A673 (cell line): ENCODE results near the gene LMAN1L. TPM values are rescaled to one million over a fixed set of nuclear protein-coding genes. Genes with fewer than 3 reads are reported as not detected.

Experiments
- BruUV-seq: library from RNA; stranded (reverse); fragments of 400-500 nt; replicated peaks from 2 replicates; lab custom pipeline; 2021; lab: Mats Ljungman, UMichigan
- CTCF ChIA-PET: fragments of 300-600 bp; sonication (Branson Sonifier 250); formaldehyde crosslinking; loops from one replicate; lab custom pipeline; 2022; ENCODE audit warnings: antibody characterized with exemption; lab: Charles Lee
- POLR2A ChIA-PET: fragments of 300-600 bp; sonication (Branson Sonifier 250); formaldehyde crosslinking; loops from one replicate; lab custom pipeline; 2022; ENCODE audit warnings: antibody characterized with exemption; ENCODE audit not compliant: low non-redundant PET; lab: Charles Lee
- DNase-seq: peaks from one replicate; pipeline ENCODE4 v3.0.0-alpha.2; 2015; ENCODE audit warnings: low spot score
- H3K27ac ChIP-seq: fragments of 200-600 bp; sonication (generic); 2 replicates; pipeline ENCODE4 v1.5.1; 2016; ENCODE audit warnings: mixed run types, low read depth, mild to moderate bottlenecking, mixed read lengths, antibody characterized with exemption, low read length; ENCODE audit not compliant: poor library complexity, severe bottlenecking
- H3K27me3 ChIP-seq: fragments of 200-600 bp; sonication (generic); replicated peaks from 2 replicates; pipeline ENCODE4 v1.6.1; 2017; ENCODE audit warnings: mixed run types, low read depth, mild to moderate bottlenecking, mixed read lengths, antibody characterized with exemption, low read length; ENCODE audit not compliant: insufficient read depth, poor library complexity
- H3K36me3 ChIP-seq: fragments of 200-600 bp; sonication (generic); 2 replicates; pipeline ENCODE4 v1.6.1; 2016; ENCODE audit warnings: mixed run types, mild to moderate bottlenecking, mixed read lengths, antibody characterized with exemption, low read length; ENCODE audit not compliant: insufficient read depth, poor library complexity, severe bottlenecking
- H3K4me1 ChIP-seq: fragments of 200-600 bp; sonication (generic); 2 replicates; pipeline ENCODE4 v1.6.1; 2017; ENCODE audit warnings: mixed run types, mild to moderate bottlenecking, mixed read lengths, antibody characterized with exemption, low read length; ENCODE audit not compliant: insufficient read depth, poor library complexity, severe bottlenecking
- H3K4me3 ChIP-seq: fragments of 200-600 bp; sonication (generic); 2 replicates; pipeline ENCODE4 v1.5.1; 2016; ENCODE audit warnings: low read depth, mixed run types, mild to moderate bottlenecking, mixed read lengths, low read length; ENCODE audit not compliant: poor library complexity, severe bottlenecking
- H3K9me3 ChIP-seq: fragments of 200-600 bp; sonication (generic); 2 replicates; pipeline ENCODE4 v1.6.1; 2016; ENCODE audit warnings: mixed run types, low read depth, mild to moderate bottlenecking, mixed read lengths, antibody characterized with exemption, low read length; ENCODE audit not compliant: poor library complexity, severe bottlenecking
- CTCF ChIP-seq: fragments of 300-800, 200-600 bp; sonication (generic); conservative IDR thresholded peaks from 2 replicates; pipeline ENCODE4 v1.5.1; 2017; ENCODE audit warnings: low read depth, mild to moderate bottlenecking, antibody characterized with exemption, low read length, moderate library complexity, mixed read lengths
- EZH2 ChIP-seq: fragments of 200-600 bp; sonication (generic); IDR thresholded peaks from 2 replicates; pipeline ENCODE4 v1.6.1; 2017; ENCODE audit warnings: borderline replicate concordance, low read depth, mild to moderate bottlenecking, mixed read lengths, antibody characterized with exemption, low read length; ENCODE audit not compliant: poor library complexity, severe bottlenecking
- intact Hi-C: fragments of 100-400 bp; cut with micrococcal nuclease; formaldehyde crosslinking; loops from one replicate; pipeline ENCODE4 v1.10.0; 2022; ENCODE audit not compliant: unreplicated experiment
- total RNA-seq: library from RNA; stranded (reverse); gene quantifications from 2 replicates; pipeline ENCODE4 v1.2.3, GENCODE V29; 2021

LMAN1L gene
- total RNA-seq, 1 experiment from 2014 or later: 0.80 TPM

GRCh38 chr15:74782259-74783071, 30.2 kb upstream of the LMAN1L start:
- Histone ChIP-seq H3K4me1 (peaks cover 61% of the 10 kb centered on the region), H3K4me3 (peak overlapping the region; percentile 93), H3K9me3 (no peaks in the 10 kb centered on the region), H3K27me3 (no peaks in the 10 kb centered on the region), H3K27ac (peak overlapping the region; percentile 64), H3K36me3 (no peaks in the 10 kb centered on the region)
- POLR2A ChIA-PET: no interaction called here
- TF ChIP-seq EZH2: no peak
- TF ChIP-seq CTCF: no peak
- DNase-seq: no peak
- BruUV-seq: no TSS peak
- intact Hi-C loops: no loop called here
- CTCF ChIA-PET: interaction anchor here (0.6 to 2.9 kb wide), 4 partner anchors 11 to 57 kb away, joined by 3 to 11 read pairs (median 6); partner anchors contain the start of gene CYP1A1

- TF ChIP-seq EZH2 (no peak), CTCF (no peak)
- peaks cover 61% of the 10 kb centered on the region for H3K4me1 ChIP-seq
- peaks cover 1% of the 10 kb centered on the region for H3K36me3 ChIP-seq
- H3K9me3 ChIP-seq: no peaks in the 10 kb centered on the region
- DNase-seq: peak; percentile 38
- ChIA-PET POLR2A (no interaction called here), CTCF (interaction anchor here (0.7 to 2.9 kb wide), 2 partner anchors 14 to 43 kb away, joined by 8 read pairs; partner anchors contain the start of gene CPLX3)
- H3K27ac ChIP-seq: peak overlapping the region; percentile 64
- H3K4me3 ChIP-seq: peak overlapping the region; percentile 93
- no peaks in the 10 kb centered on the region for H3K27me3 ChIP-seq
- BruUV-seq: no TSS peak
- intact Hi-C loops: no loop called here
Observed at GRCh38 chr15:74783072-74783807, 29.4 kb upstream of the LMAN1L start.

- intact Hi-C loops: no loop called here
- no peak for TF ChIP-seq CTCF
- no peak for TF ChIP-seq EZH2
- POLR2A ChIA-PET: no interaction called here
- peaks cover 67% of the 10 kb centered on the region for H3K4me1 ChIP-seq
- peak overlapping the region; percentile 93 for H3K4me3 ChIP-seq
- H3K27ac ChIP-seq: peak overlapping the region; percentile 64
- H3K27me3 ChIP-seq: no peaks in the 10 kb centered on the region
- CTCF ChIA-PET: interaction anchor here (0.7 to 2.9 kb wide), 2 partner anchors 15 to 42 kb away, joined by 8 read pairs; partner anchors contain the start of gene CPLX3
- H3K9me3 ChIP-seq: no peaks in the 10 kb centered on the region
- no TSS peak for BruUV-seq
- DNase-seq: no peak
- peaks cover 3% of the 10 kb centered on the region for H3K36me3 ChIP-seq
Observed at GRCh38 chr15:74783808-74784175, 28.8 kb upstream of the LMAN1L start.
